Fibroblast of upper back skin (primary cell): ENCODE measurements around the gene ZBTB42.
"Not testable (repeated sequence)": the region's sequence is repeated elsewhere in the genome, so short reads cannot be mapped to it uniquely, and the experiment has no call there.

Source experiments
- DNase-seq: peaks from one replicate; pipeline ENCODE4 v3.0.0-alpha.2; 2013

Gene ZBTB42

DNA sequence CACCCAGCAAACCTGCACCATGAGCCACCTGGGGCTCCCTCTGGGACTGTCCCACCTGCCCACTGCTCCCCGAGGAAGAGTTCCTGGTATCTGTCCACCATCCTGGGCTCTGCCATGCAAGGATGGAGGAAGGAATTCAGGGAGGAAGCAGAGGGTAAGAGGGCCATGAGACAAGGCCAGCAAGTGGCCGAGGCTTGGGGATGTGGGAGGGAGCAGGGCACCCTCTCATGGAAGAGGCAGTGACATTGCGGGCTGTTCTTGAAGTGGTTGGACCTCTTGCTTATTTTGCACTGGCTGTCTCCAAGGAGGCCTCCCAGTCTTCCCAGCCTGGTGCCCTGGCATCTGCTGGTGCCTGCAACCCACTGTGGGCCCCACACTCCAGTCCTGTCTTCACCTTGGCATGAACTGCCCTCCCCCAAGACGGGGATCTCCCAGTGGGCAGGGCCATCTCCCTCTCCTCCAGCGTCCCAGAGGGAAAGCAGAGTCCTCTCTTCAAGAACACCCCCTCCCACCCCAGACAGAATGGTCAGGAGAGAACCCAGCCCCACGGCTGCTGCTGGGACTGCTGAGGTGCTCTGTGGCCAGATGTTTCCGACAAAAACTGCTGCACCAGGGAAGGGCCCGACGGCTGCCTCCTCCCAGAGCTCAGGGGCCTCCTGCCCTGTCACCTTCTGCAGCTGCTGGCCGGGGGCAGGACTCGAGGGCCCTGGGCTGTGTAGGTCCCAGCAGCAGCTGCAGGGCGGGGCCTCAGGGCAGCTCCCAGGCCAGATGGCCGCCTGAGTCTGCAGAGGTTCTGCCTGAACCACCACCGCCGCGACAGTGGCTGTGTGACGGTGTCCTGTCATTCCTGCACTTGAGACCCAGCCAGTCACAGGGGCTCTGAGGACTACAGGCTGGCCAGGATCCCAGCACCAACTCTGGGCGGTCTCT, 3.5 kb upstream of the ZBTB42 start:
- no peak for DNase-seq

DNA sequence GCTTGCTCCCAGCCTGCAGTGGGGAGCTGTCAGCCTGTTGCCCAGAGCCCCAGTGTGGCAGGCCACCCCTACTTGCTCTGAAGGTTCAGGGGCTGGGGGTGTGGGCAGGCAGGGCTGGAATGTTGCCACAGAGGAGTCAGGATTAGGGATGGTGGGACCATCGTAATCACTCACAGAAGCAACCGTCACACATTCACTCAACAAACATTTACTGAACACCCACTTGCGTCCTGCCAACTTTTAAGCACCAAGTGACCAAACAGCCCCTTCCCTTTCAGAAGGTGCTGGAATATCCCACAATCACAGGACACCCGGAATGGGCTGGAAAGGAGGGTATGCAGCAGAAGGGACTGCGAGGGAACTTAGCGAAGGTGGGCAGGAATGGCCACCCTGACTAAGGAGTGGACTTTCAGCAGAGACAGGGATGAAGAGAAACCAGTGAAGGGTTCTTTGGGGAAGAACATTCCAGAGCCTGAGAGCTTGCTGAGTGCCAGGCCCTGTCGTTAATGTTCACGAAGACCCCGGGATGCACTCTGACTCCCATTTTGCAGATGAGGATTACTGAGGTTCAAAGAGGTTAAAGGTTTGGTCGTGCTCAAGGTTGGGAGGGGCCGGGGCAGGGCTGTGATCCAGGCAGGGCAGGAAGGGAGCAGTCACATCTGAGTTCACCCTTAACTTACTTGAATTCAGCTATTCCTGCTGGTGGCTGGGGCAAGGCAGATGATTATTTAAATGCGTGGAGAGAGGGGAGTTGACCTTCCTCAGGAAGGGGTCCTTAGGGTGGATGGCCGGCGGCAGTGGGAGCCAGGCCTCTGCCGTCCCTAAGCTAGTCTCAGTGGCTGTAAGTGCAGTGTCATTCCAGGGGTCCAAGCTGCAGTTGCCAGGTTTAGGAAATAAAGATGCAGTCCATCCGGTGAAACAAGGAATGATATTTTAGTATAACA, 2.3 kb upstream of the ZBTB42 start:
- no peak for DNase-seq

DNA sequence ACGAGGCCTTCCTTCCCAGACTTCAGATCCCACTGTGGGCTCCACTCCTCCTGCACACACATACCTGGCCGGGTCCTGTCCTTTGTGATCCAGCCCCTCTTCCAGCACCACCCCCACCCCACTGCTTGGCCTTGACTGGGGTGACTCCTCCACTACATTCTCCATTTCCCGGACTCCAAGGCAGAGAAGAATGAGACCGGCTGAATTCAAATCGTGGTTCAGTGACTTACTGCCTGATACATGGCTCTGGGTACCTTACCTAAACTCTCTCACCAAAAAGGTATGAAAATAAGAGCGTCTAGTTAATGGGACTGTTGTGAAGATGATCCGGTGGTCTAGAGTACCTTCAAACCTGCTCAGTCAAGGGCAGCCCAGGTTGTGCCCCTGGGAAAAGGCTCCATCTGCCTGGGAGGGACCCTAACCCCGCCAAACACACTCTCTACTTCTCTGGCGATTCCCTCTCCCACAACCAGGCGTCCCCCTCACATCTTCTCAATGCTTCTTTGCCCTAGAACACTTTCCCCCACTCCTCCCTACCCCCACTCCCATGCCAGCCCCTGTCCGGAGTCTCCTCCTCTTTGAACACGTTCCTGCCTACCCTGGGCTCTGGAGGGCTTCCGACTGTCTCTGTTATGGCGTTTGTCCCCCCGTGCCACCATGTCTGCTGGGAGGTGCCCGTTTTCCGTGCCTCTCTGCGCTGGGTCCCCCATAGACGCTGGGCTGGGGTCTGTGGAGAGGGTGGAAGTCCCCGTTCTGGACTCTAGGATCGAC, 1.5 kb upstream of the ZBTB42 start:
- peak; percentile 54 for DNase-seq

DNA sequence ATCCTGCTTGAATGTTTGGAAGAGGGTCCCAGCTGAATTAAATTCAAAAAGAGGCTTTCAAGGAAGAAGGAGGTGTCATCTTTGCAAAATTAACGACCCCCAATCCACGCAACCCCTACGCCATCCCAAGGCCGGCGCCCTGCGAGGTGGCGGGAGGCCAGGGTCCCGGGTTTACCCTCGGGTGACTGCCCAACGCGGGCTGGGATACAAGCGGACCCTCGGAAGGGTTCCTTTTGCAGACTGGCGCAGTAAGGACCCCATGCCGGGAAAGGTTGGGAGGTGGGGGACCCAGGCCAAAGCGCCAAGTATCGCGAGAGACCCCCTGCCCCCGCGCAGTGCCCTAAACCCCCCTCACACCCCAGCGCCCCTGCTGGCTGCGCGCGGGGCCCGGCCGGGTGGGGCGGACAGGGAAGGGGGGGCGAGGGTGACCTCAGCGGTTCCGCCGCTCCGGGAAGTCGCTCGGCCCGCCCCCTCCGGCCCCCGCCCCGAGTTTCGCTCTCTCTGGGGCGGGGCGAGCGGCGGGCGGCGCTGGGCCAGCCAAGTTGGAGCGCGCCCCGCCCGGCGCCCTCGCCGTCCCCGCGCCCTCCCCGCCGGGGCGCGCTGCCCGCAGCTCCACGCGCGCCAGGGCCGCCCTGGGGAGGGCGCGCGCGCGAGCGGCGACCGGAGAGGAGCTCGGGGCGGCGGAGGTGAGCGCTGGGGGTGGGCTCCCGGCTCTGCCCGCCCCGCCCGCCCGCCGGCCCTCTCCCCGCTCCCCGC, 708 bp upstream of the ZBTB42 start:
- peak; percentile 78 for DNase-seq

DNA sequence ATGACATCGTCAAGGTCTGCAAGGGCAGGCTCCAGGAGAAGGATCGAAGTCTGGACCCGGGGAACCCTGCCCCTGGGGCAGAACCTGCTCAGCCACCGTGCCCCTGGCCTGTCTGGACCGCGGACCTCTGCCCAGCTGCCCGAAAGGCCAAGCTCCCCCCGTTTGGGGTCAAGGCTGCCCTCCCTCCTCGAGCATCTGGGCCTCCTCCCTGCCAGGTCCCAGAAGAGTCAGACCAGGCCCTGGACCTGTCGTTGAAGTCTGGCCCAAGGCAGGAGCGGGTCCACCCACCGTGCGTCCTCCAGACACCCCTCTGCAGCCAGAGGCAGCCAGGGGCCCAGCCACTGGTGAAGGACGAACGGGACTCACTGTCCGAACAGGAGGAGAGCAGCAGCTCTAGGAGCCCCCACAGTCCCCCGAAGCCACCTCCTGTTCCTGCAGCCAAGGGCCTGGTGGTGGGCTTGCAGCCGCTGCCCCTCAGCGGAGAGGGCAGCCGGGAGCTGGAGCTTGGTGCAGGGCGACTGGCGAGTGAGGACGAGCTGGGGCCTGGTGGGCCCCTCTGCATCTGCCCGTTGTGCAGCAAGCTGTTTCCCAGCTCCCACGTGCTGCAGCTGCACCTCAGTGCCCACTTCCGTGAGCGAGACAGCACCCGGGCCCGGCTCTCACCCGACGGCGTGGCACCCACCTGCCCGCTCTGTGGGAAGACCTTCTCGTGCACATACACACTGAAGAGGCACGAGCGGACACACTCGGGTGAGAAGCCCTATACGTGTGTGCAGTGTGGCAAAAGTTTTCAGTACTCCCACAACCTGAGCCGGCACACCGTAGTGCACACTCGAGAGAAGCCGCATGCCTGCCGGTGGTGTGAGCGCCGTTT, 856 bp downstream of the ZBTB42 start:
- DNase-seq: no peak

DNA sequence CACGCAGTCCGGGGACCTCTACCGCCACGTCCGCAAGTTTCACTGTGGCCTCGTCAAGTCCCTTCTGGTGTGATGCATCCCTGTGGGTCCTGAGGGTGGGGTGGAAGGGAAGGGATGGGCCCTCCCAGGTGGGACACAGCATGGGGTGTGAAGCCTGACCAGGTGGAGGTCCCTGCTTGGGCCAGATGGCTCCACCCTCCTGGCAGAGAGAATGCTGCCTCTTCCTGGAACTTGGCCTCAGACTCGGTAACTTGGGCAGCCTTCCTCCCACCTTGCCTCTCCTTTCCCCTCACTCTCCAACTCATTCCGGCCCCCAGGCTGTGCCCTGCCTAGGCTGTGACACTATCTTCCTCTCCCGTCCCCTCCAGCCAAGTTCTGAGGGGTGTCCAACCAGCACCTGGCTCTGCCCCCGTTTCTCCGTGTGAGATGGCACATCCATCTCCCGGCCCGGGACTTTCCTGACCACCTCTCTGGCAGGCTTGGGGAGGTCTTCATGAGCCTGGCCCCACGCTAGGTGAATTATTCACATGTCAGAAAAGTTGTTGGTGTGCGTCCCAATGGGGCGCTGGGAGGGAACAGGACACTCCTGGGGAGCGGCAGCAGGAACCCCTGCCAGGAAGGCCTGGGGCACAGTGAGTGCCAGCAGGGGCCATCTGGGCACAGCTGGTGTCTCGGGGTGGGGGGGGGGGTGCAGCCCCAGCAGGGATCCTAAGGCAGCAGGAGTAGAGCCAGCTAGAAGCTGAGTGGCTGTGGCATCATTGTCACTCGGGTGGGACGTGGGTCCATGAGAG, 1.7 kb downstream of the ZBTB42 start:
- no peak for DNase-seq

DNA sequence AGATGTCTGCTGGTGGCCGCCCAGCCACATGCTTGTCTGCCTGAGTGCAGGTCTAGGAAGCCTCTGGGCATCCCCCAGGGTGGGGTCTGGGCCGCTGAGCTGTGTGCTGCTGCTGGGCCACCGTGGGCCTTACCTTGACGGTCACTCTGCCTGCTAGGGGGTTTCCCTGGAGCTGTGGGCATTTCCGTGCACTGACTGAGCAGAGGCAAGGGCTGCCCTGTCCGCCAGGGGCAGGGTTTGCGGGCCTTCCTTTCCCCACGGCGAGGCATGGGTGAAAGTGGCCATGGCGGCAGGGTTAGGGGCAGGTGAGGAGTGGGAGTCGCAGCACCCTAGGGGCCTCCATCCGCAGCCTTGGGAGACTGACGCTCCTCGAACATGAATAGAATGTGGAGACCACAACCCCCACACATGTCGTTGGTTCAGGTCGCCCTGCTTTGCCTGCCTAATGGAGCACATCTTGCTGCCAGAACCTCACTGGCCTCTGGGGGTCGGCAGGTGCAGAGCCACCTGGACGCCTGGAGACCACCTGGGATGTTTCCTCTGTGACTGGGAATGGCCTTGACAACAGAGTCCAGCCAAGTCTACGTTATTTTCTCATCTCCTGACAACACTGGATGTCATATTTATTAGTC, 2.5 kb downstream of the ZBTB42 start:
- no peak for DNase-seq

DNA sequence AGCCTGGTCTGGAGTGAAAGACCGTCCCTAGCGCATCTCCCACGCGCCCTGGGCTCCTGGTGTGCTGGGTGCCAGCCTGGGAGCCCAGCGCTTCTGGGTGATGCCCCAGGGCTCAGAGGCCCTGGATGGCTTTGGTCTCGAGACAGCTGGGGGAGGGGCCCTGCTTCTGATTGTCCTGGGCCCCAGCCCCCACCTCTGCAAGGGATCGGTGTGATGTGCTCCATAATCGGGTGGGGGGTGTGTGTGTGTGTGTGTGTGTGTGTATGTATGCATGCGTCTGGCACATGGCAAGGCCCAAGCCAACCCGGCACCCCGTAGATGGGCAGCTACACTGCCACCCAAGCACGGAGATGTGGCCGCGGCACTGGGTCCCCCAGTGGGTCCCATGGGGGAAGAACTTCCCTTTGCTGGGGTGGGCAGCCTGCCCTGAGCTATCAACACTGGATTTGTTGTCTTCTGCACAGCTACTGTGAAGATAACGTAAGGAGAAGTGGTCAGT, 3.1 kb downstream of the ZBTB42 start:
- no peak for DNase-seq

DNA sequence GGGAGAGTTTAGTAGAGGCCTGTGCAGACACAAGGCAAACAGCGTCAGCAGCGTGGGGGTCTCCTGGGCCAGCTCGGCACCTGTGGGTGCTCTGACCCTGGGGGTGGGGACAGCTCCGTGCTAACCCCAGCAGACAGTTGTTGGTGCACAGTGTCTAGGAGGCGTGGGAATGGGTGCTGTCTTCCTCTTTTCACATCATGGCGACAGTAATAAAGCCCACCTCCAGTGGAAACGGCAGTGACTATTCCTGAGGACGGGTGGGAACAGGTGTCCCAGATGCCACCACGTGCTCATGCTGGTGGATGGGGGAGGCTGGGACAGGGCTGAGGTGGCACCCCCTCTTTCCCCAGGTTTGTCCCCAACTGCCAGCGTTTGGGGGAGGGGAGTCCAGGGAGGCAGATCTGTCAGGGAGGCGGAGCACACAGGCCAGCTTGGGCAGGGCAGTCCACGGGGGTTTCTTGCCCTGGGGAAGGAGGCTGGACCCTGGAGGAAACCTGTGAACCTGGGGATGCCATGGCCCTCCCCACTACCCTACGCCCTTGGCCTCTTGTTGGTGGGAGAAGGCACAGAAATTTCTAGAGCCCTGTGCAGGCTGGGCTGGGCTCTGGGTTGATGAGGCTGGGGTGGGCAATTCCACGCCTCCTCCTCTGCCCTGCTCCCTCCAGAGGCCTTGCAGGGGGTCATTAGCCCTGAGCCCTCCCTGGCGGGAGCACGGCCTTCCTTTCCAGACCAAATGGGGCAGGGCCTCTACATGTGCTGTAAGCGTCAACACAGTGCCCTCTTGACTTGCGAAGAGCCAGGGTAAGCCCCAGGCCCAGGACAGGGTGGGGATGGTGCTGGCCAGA, 3.8 kb downstream of the ZBTB42 start:
- DNase-seq: no peak

DNA sequence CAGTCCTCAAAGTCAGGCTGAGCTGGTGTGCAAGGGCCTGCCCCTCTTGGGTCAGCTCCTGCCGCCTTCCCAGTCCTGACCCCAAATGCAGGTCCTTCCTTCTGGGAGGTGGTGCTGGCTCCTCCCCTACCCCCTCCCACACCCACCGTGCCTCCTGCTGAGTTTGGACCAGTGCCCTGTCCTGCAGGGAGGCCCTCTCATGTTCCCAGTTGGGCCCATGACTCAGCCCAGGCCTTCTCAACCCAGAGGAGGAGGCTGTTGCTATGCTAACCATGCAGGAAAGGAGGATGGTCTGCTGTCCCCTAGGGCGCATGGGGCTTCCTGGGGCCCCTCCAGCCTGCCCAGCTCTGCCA, 4.4 kb downstream of the ZBTB42 start:
- DNase-seq: peak; percentile 93

DNA sequence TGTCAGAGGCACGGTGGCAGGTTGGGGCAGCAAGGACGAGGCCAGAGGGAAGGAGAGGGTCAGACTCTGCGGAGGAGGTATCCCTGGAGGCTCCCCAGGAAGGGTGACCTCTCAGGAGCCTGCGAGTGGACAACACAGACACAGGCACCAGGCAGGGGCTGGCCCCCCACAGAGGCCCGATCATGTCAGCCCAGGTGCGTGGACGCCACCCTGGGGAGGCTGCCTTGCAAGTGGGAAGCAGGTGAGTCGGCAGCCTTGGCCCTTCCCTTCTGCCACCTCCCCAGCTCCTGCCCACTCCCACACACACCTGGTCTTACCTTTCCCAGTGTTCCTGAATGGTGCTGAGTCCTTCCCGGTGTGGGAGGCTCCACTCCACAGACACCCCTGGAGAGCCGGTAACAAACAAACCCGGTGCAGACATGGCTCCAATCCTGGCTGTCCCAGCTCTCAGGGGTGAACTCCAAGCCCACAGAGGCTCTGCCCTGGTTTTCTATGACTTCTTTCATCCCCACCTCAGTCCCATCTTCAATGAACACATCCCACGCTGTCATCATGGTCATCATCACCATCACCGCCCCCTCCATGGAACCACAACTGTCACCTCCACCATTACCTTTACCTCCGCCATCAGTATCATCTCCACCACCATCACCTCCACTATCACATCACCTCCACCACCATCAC, 5.2 kb downstream of the ZBTB42 start:
- no peak for DNase-seq

DNA sequence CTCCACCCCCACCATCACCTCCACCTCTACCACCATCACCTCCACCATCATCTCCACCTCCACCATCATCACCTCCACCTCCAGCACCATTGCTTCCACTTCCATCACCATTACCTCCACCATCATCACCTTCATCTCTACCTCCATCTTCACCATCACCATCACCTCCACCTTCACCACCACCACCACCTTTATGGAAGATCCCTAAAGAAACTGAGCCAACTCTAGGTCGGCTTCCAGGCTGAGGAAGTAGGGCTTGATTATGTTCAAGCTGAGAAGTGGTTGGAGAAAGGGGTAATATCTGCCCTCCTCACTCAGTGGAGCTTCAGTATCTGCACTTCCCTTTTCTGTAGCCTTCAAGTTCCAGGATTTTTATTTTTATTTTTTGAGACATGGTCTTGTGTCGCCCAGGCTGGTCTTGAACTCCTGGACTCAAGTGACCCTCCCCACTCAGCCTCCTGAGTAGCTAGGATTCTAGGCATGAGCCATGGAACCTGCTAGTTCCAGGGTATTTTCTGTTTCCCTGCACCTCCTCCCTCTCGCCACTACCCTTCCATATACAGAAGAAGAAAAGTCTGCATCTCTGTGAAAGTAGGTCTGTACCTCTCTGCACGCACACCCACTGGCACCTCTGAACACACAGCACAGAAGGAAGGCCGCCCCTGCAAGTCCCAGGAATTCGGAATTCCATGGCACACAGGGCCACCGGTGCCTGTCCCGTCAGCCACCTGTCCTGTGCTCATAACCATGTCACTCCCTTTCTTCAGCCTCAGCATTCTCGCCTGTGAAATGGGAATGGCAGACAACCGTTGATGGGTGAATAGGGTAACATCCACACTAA, 5.9 kb downstream of the ZBTB42 start:
- DNase-seq: no peak

DNA sequence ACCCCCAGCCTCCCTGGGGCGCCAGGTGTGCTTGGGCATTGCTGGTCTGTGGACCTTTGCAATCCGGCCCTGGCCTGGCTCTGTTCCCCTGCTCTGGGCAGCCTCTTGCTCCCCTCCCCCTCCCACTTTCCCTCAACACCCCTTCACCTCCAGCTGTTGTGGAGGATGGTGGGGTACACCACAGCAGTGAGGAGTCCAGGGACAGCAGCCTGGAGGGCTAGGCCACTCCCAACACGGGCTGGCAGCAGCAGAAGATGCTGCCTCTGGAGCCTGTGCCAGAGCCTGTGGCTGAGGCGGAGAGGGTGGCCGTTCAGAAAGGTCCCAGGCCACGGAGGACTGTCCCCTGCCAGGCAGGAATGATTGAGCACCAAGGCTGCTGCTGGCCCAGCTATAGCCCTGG, 7.6 kb downstream of the ZBTB42 start:
- DNase-seq: no peak

DNA sequence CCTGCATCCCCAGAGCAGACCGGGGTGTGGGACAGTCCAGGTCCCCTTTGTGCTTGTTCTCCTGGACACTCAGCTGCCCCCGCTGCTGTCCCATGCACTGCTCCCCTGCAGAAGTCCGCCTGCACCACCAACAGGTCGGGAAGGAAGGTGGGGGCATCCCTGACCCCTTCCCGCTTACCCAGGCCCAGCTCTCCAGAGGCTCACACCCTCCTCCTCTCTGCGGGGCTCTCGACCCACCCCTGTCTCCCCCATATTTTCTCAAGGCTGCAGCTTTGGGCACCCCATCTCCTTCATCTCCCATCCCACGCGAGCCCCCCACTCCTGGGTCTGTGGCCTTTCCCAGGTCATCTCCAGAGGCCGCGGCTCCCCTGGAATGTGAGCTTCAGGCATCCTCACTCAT, 9.4 kb downstream of the ZBTB42 start:
- no peak for DNase-seq

DNA sequence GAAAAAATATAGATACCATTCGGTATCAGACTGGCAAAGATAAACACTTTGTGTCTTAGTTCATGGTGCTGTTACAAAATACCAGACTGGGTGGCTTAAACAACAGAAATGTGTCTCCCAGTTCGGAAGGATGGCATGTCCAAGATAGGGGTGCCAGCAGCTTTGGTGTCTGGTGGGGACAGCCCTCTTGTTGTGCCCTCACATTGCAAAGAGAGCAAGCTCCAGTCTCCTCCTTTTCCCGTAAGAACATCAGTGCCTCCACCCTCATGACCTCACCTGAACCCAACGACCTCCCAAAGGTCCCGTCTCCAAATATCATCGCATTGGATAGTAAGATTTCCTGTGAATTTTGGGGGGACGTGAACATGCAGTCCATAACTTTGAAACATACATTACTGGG, 12.4 kb downstream of the ZBTB42 start:
- DNase-seq: no peak

DNA sequence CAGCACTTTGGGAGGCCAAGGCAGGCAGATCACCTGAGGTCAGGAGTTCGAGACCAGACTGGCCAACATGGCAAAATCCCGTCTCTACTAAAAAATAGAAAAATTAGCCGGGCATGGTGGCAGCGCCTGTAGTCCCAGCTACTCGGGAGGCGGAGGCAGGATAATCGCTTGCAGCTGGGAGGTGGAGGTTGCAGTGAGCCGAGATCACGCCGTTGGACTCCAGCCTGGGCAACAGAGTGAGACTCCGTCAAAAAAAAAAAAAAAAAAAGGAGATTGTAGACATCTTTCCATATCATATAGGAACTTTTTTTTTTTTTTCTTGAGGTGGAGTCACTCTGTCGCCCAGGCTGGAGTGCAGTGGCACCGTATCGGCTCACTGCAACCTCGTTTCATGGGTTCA, 13.8 kb downstream of the ZBTB42 start:
- not testable (repeated sequence) for DNase-seq

DNA sequence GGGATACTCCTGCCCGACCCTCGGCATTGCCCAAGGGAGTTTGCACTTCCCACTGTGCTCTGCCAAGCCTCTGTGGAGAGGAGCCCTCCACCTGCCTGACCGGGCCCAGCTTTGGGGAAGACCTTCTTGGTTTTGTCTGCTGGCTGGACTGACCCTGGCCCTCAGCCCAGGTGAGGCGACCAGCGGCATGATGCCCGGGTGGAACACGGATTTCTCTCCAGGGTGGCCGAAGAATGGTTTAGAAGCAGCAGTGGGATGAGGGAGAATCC, 15.6 kb downstream of the ZBTB42 start:
- no peak for DNase-seq
